Measurements from ENCODE around the gene VPS13D.
"Not testable (repeated sequence)": the region's sequence is repeated elsewhere in the genome, so short reads cannot be mapped to it uniquely, and the experiment has no call there.

VPS13D gene

DNA sequence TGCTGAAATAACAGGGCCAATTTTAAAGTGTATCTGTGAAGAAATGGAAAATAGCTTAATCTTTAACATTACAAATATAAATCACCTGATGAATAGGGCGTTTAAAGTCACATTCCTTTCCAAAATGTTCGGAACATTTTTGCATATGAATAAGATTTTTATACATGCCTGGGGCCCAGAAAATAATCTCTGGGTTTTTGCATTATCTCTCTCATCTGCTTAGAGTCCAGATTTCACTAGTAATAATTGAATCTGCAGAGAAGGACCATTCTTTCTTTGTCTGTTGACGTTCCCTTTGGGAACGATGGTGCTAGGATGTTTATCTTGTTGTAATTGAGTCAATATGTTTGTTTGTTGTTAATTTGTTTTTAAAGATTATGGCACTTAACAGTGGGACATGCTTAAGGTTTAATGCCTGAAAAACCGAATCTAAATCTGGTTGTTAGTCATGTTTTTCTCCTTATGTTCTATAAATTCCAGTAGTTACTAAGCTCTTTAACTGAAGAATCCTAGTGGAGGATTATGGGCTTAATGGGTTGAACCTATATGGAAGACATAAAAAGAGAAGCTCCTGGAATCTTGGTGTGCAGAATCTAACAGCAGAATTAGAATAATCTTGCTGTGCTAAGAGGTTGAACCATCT, 140.6 kb downstream of the VPS13D start:
- no peak for DNase-seq (ENCODE audit: low spot score)

DNA sequence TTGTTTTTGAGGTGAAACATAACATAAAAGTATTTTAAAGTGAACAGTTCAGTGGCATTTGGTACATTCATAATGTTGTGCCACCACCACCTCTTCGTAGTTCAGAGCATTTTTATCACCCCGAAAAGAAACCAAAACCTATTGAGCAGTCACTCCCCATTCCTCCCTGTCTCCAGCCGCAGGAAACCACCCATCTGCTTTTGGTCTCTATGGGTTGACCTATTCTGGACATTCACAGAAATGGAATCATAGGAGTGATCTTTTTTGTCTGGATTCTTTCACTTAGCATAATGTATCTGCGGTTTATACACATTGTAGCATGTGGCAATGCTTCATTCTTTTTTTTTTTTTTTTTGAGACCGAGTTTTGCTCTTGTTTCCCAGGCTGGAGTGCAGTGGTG, 141.2 kb downstream of the VPS13D start:
- no peak for DNase-seq (ENCODE audit: low spot score)

DNA sequence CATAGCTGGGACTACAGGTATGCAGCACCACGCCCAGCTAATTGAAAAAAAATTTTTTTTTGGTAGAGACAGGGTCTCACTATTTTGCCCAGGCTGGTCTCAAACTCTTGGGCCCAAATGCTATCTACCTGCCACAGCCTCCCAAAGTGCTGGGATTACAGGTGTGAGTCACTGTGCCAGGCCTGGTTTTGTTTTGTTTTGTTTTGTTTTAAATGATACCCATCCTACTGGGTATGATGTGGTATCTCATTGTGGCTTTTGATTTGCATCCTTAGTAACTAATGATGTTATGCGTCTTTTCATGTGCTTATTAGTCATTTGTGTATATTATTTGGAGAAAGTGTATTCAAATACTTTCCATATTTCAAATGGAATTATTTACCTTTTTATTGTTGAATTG, 142.3 kb downstream of the VPS13D start:
- no peak for DNase-seq (ENCODE audit: low spot score)

DNA sequence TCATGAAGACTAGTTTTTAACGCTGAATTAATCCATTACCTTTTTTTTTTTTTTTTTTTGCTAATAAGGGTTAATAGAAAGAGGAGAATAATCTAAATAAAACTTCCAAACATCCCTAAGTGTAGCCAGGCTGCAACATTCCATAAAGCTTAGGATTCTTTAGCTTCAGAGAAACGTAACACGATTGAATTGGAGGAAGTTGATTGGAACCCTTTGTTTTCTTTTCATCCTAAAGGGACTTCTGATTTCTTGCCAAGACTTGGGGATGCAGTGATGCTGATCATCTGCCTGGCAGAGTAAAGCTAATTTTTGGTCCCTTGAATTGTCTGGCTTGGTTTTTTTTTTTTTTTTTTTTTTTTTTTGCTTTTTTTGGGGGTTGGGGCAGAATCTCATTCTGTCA, 142.9 kb downstream of the VPS13D start:
- no peak for DNase-seq (ENCODE audit: low spot score)

DNA sequence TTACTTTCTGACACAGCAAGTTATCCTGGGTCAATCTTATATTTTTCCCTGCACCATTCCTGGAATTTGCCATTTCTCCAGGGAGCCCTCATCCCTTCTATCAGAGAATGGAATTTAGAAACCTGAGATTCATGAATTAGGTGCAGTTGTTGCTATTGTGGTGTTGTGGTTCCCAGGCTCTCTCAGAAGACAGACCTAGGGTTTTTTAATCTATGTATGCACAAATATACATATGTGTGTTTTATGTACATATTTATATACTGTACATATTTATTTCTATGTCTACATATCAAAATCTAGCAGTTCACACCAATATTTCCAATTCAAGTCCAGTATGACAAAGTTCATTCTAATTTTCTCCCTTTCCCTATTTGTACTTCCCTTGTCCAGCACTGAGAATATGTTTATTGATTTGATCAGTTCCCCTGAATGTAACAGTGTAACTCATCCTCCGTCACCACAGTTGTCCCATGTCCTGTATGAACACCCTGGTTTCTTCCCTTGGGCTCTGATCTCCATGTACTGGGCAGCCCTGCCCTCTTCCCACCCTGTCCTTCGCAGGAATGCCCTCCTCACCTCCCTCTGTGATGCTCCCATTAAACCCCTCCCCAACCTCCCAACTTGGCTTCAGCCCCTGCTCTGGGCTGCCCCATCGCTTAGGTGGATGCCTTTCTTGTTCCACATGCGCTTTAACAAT, 145.5 kb downstream of the VPS13D start:
- DNase-seq (ENCODE audit: low spot score), result no peak

DNA sequence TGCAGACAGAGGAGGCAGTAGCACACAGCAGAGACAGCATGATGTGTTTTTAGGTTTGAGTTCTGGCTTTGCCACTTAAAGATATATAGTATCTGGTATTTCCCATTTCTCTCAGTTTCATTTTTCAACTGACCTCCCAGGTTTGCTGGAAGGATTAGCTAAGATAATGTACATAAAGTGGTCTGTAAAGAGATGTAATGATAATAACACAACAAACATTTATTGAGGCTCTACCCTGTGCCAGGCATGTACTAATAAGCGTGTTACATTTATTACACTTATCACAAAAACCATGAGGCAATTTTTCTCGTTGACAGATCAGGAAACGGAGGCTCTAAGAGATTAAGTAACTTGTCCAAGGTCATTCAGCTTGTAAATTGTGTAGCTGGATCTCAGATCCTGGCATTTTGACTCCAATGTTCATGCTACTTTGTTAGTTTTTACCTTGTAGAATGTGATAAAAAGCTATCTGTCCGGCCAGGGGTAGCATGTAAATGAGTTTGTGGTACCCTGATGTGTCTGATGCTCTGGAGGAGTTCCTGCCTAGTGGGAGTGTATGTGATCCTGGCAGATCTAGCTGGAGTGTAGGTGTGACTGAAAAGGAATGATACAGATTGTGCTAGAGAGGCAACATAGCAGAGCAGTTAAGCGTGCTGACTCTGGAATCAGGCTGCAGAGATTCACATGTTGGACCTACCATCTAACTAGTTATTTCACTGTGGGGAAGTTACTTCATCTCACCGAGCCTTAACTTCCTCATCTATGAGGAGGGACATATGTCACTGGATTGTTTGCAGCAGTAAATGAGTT, 146.6 kb downstream of the VPS13D start:
- no peak for DNase-seq (ENCODE audit: low spot score)

DNA sequence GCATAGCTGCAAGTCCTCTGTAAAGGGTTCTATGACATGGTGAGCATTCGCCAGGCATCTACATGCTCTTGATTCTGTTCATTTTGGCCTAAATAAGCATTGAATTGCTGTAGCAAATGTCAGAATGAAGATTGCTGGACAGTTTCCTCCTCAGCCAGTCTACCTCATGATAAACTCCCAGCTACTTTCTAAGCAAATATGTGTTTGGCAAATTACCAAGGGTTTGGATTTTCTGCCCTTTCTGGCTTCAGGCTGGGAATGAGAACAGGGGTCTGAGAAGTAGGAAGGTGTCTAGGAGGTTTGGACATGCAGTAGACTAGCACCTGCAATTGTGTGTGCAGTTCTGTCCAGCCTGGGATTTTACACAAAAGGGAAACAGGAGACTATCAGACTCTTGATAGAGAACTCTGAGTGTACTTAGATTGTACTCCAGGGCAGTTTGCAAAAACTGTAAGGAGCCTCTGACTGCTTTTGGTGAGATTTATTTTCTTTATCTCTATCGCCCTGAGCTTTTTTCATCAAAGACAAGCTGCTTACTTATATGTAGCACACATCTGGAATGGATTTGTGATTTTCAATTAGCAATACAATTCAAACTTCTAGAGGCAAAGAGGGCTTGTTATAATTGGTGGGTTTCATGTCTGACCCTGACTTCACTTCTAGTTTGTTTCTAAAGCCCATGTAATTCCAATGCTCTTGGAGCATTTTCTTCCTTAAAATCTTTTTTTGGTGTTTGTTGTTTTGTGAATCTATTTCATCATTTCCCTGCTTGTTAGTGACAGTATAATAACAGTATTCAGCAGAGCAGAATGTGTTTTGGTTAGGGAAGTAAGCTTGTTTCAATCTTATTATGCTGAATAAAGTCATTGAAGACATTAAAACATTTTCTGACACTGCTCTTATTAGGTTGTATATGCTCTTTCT, 150.8 kb downstream of the VPS13D start:
- no peak for DNase-seq (ENCODE audit: low spot score)

DNA sequence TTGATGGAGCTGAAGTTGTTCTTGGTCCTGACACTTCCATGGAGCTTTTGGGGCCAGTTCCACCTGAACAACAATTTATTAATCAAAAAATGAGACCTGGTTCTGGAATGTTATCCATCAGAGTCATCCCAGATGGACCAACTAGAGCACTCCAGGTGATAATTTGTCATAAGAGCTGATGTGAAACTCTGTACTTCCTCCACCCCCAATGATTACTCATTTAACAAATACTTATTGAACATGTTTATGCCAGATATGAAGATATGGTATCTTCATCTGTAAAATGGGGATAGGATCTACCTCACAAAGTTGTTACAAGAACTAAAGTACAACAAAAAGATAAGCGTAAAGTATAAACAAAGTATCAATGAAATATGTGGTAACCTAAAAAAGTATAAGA, 153.2 kb downstream of the VPS13D start:
- no peak for DNase-seq (ENCODE audit: low spot score)

DNA sequence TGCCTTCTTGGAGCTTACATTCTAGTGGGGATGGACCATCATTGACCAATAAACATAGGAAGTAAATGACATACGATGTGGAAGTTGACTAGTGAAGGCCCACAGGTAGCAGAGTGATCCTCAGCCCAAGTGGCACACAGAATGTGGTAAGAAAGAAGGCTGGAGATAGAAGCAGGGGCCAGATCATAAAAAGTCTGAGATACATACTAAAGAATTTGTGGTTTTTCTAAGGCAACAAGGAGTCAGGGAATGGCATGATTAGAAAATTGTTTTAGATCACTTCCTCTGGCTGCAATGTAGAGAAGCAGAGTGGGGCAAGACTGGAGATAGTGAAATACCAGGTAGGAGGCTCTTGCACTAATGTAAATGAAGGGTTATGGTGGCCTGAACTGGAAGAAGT, 154.0 kb downstream of the VPS13D start:
- no peak for DNase-seq (ENCODE audit: low spot score)

DNA sequence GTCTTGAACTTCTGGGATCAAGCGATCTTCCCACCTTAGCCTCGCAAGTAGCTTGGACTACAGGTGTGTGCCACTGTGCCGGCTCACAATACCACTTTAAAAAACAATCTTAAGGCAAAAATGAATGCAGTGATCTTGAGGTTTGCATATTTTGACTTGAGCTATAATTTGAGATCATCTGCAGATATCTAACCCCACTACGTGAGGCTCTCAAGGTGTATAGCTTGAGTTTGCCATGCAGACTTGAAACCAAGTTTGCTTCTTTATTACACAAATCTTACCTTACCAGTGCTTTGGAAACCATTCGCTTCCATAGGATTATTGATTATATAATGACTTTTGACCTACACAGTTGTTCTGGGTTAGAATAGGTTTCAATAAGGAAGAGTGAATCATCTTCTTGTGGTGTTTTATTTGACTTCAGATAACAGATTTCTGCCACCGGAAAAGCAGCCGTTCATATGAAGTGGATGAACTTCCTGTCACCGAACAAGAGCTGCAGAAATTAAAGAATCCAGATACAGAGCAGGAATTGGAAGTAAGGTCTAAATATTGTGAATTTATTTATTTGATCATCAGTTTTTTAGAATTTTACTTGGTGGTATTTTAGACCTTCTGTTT, 155.1 kb downstream of the VPS13D start:
- no peak for DNase-seq (ENCODE audit: low spot score)

DNA sequence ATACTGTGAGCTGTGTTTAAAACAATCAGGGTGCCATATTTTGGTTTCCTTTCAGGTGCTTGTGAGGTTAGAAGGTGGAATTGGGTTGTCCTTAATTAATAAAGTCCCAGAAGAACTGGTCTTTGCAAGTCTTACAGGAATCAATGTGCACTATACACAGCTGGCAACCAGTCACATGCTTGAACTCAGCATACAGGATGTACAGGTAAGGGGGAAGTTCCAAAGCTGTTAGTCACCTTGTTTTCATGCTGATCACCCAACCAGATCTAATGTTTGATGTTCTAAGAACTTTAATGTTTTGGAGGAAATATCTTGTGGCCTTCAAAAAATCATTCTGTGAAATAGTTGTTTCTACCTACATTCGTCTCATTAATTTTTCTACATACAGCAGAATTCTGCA, 156.3 kb downstream of the VPS13D start:
- DNase-seq (ENCODE audit: low spot score), result no peak

DNA sequence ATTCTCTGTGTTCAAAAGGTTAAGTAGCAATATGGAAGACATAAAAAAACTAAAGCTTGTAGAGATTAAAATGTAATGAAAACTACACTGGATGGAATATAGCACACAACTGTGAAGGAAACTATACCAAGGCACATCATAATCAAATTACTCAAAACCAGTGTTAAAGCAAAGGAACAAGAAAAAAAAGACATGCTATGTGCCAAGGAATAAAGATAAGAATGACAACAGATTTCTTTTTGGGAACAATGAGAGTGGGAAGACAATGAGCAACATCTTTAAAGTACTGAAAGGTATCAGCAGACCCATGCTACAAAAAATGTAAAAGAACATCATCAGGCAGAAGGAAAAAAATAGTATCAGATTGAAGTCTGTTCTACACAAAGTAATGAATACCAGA, 157.8 kb downstream of the VPS13D start:
- DNase-seq (ENCODE audit: low spot score), result no peak

DNA sequence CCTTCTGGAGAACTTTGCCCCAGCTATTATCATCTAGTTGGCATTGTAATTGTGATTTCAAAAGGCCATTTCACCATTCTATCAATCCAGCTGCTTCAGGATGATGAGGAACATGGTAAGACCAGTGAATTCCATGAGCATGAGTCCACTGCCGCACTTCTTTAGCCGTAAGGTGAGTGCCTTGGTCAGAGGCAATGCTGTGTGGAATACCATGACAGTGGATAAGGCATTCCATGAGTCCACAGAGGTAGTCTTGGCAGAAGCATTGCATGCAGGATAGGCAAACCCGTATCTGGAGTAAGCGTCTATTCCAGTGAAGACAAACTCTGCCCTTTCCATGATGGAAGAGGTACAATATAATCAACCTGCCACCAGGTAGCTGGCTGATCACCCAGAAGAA, 160.5 kb downstream of the VPS13D start:
- DNase-seq (ENCODE audit: low spot score), result not testable (repeated sequence)

DNA sequence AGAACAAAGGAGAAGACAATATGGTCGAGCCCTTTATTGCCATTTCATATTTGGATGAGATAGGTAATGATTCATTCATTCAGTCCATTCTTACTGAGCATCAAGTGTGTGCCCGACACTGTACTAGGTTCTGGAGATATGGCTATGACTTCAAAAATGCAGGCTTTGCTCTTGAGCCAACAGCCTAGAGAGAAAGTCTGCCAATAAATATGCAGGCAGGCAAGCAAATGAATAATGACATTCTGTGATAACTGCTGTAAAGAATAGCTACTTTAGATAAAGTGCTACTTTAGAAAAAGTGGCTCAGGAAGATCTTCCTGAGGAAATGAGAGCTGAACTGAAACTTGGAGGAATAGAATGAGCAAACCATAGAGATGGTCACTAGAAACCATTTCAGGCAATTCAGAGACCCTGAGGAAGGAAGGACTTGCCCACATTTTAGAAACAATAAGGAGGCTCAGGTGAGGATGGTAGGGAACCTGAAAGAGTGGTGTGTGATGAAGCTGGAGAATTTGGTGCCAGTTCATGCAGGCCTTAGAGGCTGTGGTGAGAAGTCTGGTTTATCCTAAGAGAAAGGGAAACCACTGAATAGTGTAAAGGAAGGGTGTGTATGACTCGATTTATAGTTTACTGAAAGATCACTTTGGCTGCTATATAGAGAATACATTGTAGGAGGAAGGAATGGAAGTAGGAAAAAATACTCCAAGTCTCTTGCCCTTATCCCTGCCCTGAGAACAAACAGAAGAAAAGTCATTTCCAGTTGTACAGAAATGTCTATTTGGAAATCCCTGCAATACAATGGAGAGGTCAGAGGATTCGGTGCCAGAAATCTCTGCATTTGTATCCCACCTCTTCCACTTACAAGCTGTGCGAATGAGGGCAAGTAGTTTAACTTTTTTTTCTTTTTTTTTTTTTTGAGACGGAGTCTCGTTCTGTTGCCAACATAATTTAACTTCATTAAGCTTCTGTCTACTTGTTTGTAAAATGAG, 167.9 kb downstream of the VPS13D start:
- no peak for DNase-seq (ENCODE audit: low spot score)

DNA sequence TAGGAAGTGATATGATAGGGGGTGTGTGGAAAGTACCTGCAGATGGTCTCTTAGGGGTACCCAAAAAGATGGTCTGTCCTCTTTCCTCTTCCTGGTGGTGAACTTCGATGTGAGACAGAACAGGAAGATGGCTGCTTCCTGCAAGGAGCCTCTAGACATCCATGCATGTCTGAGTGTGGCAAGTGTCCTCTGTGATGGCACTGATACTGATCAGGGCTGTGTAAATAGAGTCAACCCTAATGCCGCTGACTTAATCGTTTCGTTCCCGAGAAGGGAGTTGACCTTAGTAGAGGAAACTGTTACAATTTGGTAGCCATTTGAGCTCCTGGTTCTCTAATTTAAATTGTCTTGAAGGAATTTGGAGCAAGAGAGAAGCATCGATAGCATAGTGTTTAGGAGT, 168.6 kb downstream of the VPS13D start:
- DNase-seq (ENCODE audit: low spot score), result no peak

DNA sequence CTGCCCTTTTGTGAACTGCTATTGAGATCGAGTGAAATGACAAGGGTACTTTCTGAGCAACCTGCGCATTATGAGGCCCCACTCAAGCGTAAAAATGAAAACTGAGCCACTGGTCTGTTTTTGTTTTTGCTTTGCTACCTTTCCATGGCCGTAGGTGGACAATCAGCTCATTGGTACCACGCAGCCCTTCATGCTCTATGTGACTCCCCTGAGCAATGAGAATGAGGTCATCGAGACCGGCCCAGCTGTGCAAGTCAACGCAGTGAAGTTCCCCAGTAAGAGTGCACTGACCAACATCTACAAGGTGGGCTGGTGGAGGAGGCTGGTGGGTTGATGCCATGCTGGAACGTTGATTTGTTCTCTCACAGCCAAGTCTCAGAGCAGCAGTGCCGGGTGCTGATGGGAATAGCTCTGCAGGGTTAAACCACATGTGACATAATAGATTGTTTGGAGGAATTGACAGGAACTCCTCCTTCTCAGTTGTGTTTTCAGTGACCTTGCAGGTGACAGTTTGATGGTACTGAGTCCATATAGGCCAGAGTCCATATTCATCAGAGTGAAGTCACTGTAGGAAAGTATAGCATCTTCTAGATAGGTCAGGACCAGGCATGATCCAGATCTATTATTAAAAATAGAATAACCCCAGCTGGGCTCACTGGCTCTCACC, 170.3 kb downstream of the VPS13D start:
- no peak for DNase-seq (ENCODE audit: low spot score)

DNA sequence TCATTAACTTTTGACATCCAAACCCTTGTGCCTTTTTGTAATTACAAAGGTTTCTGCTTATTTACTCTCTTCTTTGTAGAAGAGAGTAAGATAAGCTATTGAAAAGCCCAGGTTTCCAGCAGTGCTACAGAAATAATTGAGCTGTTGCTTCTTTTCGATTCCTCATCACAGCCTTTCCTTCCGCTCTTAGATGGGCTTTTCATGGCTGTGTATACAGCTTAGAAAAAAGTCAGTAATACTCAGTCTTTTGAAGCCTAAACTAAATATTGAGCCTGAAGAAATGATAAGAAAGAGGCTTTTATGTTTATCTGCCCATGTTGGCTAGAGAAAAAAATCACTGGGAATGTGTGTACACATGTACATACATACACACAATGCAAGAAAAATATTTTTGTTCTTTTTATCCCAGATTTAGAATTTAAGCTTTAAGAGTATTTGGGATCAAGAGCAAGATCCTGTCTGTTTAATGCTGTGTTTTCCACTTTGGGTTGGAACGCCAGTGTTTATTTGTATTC, 172.4 kb downstream of the VPS13D start:
- DNase-seq (ENCODE audit: low spot score), result no peak

DNA sequence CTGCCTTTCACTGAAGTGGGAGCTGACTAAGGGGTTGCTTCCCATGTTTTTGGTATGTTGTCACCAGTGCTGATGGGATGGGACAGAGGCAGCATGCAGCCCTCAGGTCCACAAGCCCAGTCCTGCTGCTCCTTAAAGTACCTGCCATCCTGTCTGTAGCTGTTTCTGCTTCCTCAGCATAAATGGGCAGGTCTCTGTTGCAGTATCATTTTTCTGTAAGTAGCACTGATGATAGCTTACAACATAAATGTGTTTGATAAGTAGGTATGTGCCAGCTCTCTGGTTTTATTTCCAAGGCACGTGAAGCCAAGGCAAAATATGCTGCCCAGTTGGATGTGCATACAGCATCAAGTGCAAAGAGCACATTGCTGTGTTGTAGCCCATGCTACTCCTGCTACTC, 173.0 kb downstream of the VPS13D start:
- DNase-seq (ENCODE audit: low spot score), result no peak

DNA sequence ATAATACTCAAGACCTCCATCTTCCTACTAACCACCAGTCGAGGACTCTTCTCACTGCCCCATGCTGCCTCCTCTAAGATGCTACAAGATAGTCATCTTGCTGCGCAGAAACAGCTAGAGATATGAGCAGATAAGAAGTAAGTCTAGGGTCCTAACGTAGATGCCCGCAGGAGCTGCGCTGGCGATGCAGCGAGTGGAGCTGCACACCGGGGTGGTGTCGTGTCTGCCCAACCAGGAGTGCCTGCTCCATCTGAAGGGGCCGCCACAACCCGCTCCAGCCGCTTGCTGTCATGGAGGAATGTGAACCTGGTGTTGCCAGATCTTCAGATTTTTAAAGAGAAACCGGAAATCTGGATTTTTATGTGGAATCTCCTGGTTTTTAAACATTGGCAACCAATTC, 175.1 kb downstream of the VPS13D start:
- DNase-seq (ENCODE audit: low spot score), result no peak
